ENCODE measurements around the gene NDRG4.
"Not testable (repeated sequence)": the region's sequence is repeated elsewhere in the genome, so short reads cannot be mapped to it uniquely, and the experiment has no call there.

NDRG4 gene

DNA sequence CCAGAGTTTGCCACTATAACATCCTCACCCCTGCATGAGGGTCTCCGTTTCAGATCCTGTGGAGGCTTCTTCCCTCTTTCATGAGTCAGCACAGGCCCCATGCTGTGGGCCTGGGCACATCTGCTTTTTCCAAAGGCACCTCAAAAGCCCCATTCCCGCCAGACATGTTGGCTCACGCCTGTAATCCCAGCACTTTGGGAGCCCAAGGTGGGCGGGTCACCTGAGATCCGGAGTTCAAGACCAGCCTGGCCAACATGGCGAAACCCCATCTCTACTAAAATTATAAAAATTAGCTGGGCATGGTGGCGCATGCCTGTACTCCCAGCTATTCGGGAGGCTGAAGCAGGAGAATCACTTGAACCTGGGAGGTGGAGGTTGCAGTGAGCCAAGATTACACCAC, 9.4 kb upstream of the NDRG4 start:
- not testable (repeated sequence) for DNase-seq (ENCODE audit: low read depth, low spot score)

DNA sequence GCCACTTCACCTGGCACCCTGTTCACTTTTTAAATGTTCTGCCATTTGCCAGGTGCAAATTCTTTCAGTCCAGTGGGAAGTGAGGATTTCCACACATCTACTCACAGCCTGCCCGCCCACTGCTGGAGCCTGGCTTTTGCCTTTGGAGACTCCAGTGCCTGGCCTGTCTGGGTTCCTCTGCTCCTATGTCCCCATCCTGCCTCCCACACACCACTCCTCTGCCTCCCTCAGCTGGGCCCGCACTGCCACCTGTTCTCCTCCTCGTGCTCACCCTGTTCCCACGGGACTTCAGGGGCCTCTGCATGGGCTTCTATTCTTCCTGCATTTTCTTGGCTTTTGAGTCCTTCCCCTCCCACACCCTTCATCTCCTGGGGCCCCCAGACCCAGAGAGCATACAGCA, 7.9 kb upstream of the NDRG4 start:
- no peak for DNase-seq (ENCODE audit: low read depth, low spot score)
- H3K4me3 ChIP-seq (ENCODE audit: low read length) = no peak overlapping the region

More for the DNA sequence above, 9.4 kb upstream of the NDRG4 start:
- H3K4me3 ChIP-seq (ENCODE audit: low read length) = not testable (repeated sequence)

DNA sequence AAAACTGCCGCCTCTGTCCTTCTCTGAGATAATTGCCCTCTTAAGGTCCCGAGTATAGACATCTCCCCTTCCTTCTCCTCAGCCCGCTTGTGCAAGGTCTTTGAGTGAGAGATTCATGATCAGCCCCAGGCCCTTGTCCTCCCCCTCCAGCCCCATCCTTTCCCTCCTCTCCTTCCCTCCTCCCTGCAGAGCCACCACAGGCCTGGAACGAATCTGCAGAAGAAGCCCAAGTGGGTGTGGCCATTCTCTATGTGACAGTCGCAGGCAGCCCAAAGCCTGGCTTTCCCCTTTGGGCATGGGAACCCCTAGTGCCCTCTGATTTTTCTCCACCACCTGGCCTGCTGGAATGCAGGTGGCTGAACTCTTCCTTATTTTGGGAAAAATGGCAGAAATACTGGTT, 7.2 kb upstream of the NDRG4 start:
- DNase-seq (ENCODE audit: low read depth, low spot score) = no peak
- no peak overlapping the region for H3K4me3 ChIP-seq (ENCODE audit: low read length)

DNA sequence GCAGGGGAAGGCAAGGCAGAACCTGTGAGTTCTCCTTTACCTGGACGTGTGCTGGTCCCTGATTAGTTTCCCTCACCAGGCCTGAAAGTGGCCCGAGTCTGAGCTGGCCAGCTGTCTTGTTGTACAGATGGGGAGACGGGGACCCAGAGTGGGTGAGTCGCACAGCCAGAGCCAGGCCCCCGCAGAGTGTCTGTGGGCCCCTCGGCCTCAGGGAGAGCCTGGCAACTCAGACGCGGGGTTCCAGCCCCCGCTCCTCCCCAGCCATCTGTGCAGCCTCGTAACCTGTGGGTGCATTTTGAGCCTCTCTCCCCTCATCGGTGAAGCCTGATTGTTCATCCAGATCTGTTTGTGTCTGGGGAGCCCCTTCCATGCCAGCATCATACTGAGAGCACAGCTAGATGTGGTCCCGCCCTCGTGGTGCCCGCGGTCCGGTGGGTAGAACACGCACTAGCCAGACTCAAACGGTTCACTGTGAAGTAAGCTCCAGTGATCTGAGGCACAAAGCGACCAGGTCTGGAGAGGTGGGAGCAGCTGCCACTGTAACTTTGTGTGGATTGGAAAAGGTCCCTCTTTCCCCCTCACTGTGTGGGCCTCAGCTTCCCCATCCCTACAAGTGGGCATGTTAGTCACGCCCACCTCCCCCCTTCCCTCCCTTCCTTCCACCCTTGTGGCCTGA, 6.0 kb upstream of the NDRG4 start:
- H3K4me3 ChIP-seq (ENCODE audit: low read length) = no peak overlapping the region
- no peak for DNase-seq (ENCODE audit: low read depth, low spot score)

- H3K4me3 ChIP-seq (ENCODE audit: low read length) = no peak overlapping the region
Observed at GRCh38 chr16:58494981-58495520, 4.9 kb upstream of the NDRG4 start.

GRCh38 chr16:58495521-58496331, 4.2 kb upstream of the NDRG4 start:
- H3K4me3 ChIP-seq (ENCODE audit: low read length) = no peak overlapping the region
- no peak for DNase-seq (ENCODE audit: low read depth, low spot score)

More at GRCh38 chr16:58494981-58495520, 4.9 kb upstream of the NDRG4 start:
- DNase-seq (ENCODE audit: low read depth, low spot score) = peak; percentile 94

- H3K4me3 ChIP-seq (ENCODE audit: low read length) = no peak overlapping the region
- no peak for DNase-seq (ENCODE audit: low read depth, low spot score)
Observed at GRCh38 chr16:58497468-58497867, 2.5 kb upstream of the NDRG4 start.

- no peak overlapping the region for H3K4me3 ChIP-seq (ENCODE audit: low read length)
- DNase-seq (ENCODE audit: low read depth, low spot score) = no peak
Observed at GRCh38 chr16:58497935-58498334, 2.0 kb upstream of the NDRG4 start.

DNA sequence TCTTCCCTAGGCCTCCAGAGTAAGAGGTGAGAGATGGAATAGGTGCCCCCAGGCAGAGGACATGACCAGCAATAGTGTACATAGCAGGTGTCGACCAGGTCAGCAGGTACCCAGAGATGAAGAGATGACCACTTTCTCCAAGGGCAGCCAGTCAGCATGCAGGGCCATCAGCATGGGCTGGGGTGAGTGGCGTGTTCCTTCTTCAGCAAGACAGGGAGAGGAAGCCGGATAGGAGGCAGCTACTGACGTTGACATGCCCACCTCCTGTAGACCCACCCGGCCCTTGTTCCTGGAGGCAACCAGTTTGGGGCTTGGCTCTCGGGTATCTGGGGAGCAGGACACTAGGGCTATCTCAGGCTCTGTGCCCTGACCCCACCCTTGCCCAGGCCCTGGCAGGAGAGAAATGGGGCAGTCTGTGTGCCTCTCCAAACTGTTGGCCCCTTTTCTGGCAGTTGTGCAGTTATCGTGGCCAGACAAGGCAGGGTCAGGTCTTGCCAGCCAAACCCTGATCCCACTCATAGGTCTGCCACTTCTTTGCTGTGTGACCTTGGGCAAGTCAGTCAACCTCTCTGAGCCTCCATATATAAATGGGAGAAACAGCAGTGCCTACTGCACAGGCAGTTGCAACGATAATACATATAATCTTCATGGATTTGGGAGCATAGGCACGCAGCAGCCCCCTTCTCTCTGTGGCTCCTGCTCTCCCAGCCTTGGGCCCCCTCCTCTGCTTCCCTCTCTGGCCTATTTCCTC, 1.4 kb upstream of the NDRG4 start:
- DNase-seq (ENCODE audit: low read depth, low spot score) = no peak
- H3K4me3 ChIP-seq (ENCODE audit: low read length) = no peak overlapping the region

GRCh38 chr16:58499092-58499511, 841 bp upstream of the NDRG4 start:
- no peak for DNase-seq (ENCODE audit: low read depth, low spot score)
- H3K4me3 ChIP-seq (ENCODE audit: low read length) = no peak overlapping the region

- DNase-seq (ENCODE audit: low read depth, low spot score) = no peak
- no peak overlapping the region for H3K4me3 ChIP-seq (ENCODE audit: low read length)
Observed at GRCh38 chr16:58500430-58501241, 693 bp downstream of the NDRG4 start.

GRCh38 chr16:58501242-58502131, 1.5 kb downstream of the NDRG4 start:
- DNase-seq (ENCODE audit: low read depth, low spot score) = no peak
- no peak overlapping the region for H3K4me3 ChIP-seq (ENCODE audit: low read length)

DNA sequence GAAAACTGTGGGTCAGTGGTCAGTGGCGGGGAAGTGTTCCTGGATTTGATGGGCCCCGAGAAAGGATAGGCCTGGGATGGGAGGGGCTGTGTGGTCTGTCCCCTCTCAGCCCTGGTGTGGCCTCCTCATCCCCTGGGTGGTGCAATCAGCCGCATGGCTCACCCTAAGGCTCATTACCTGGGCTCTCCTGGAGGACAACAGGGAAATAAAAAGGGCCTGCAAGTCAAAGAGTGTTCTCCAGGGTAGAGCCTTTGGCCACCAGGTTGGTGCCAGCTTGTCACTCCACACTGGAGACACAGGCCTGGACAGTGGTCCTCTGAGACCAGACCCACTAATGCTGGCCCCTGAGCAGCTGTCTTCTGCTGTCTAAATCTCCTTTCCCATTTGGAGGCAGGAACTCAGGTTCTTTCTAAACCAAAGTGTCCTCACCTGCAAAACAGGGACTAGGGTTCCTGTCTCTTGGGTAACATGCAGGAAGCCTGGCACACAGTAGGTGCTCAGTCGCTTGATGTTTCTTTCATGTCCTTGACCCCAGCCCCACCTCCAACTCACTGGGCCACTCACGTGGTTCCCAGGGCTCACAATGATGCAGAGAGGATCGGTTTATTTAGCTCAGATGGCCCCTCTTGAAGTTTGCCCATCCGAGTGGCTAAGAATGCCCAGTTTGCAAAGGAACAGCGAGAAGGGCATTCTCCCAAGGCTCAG, 2.4 kb downstream of the NDRG4 start:
- no peak for DNase-seq (ENCODE audit: low read depth, low spot score)
- H3K4me3 ChIP-seq (ENCODE audit: low read length) = no peak overlapping the region

DNA sequence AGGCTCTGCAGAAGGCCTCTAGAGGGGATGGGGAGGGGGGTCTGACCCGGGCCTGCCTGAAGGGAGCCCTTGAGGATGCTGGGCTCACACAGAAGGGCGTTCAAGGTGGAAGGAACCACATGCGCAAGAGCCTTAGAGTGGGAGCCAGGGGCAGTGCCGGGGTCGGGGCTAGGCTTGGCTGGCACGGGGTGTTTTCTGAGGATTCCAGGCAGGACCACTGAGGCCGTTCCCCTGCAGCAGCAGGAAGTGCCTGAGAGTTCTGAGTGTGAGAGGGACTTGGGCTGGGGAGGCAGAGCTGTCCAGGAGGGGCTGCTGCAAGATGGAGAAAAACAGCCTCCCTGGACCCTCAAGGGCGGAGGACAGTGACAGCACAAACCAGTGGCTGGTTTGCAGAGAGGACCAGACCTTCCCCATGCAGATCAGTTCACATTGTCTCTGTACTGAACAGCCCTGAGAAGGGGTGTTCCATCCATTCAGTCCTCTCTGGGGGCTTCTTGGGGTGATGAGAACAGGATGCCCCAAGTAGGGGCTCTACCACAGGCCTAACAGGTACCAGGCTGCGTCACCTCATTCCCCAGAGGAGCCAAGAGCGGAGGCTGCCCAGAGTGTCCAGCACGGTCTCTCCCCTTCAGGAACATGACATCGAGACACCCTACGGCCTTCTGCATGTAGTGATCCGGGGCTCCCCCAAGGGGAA, 3.4 kb downstream of the NDRG4 start:
- no peak overlapping the region for H3K4me3 ChIP-seq (ENCODE audit: low read length)

DNA sequence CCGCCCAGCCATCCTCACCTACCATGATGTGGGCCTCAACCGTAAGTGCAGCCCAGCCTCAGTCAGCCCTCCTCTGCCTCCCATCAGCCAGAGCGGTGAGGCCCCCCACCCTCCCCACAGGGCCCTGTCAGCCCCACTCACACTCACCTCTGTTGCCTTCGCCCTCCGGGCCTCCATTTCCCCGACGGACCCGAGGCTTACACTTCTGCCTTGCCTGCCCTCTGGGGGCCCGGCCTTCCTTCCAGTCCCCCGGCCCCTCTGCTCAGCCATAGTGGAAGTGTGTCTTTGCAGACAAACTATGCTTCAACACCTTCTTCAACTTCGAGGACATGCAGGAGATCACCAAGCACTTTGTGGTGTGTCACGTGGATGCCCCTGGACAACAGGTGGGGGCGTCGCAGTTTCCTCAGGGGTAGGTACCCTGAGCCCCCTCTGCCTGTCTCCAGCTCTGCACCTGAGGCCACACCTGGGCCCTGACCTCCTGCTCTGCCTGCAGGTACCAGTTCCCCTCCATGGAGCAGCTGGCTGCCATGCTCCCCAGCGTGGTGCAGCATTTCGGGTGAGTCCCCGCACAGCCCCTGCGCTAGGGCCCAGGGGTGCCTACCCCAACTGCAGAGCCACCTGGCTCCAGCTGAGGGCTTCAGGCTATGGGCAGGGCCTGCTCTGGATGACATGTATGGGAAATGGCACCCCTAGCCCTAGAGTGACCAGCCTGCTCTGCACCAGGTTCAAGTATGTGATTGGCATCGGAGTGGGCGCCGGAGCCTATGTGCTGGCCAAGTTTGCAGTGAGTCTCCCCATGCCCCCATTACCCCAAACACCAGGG, 4.1 kb downstream of the NDRG4 start:
- DNase-seq (ENCODE audit: low read depth, low spot score) = no peak
- H3K4me3 ChIP-seq (ENCODE audit: low read length) = no peak overlapping the region

More for the DNA sequence above, 3.4 kb downstream of the NDRG4 start:
- no peak for DNase-seq (ENCODE audit: low read depth, low spot score)

Measured in Jurkat, Clone E6-1 (cell line).